KMS-11 (cell line): Measurements from ENCODE around the gene UBE2B.
"Not testable (repeated sequence)": the region's sequence is repeated elsewhere in the genome, so short reads cannot be mapped to it uniquely, and the experiment has no call there.

Experiments used
- H2AFZ ChIP-seq: fragments of 200-600 bp; sonication (generic); 2 replicates; pipeline ENCODE4 v1.6.1; 2016; ENCODE audit warnings: antibody characterized with exemption, mixed run types, low read depth
- H3K27ac ChIP-seq: fragments of 200-600 bp; sonication (generic); 2 replicates; pipeline ENCODE4 v1.6.1; 2016; ENCODE audit warnings: mild to moderate bottlenecking, mixed run types
- H3K27me3 ChIP-seq: fragments of 200-600 bp; sonication (generic); 2 replicates; pipeline ENCODE4 v1.6.1; 2017; ENCODE audit warnings: mild to moderate bottlenecking, low read depth, mixed run types, moderate library complexity; ENCODE audit not compliant: insufficient read depth
- H3K36me3 ChIP-seq: fragments of 200-600 bp; sonication (generic); 2 replicates; pipeline ENCODE4 v1.6.1; 2017; ENCODE audit warnings: mild to moderate bottlenecking, mixed run types; ENCODE audit not compliant: insufficient read depth
- H3K4me1 ChIP-seq: fragments of 200-600 bp; sonication (generic); 2 replicates; pipeline ENCODE4 v1.6.1; 2016; ENCODE audit warnings: mild to moderate bottlenecking, low read depth, mixed run types; ENCODE audit not compliant: poor library complexity, severe bottlenecking
- H3K4me2 ChIP-seq: fragments of 200-600 bp; sonication (generic); 2 replicates; pipeline ENCODE4 v1.7.0; 2016; ENCODE audit warnings: mild to moderate bottlenecking, mixed run types
- H3K4me3 ChIP-seq: fragments of 200-600 bp; sonication (generic); IDR thresholded peaks from 2 replicates; pipeline ENCODE4 v1.6.1; 2017; ENCODE audit warnings: low read depth, low read length, mixed read lengths; ENCODE audit not compliant: insufficient read depth
- H3K79me2 ChIP-seq: fragments of 200-600 bp; sonication (generic); 2 replicates; pipeline ENCODE4 v1.6.1; 2016; ENCODE audit warnings: low read depth, mixed run types; ENCODE audit not compliant: insufficient read depth
- H3K9ac ChIP-seq: fragments of 200-600 bp; sonication (generic); 2 replicates; pipeline ENCODE4 v1.6.1; 2016; ENCODE audit warnings: mild to moderate bottlenecking, mixed run types
- H4K20me1 ChIP-seq: fragments of 200-600 bp; sonication (generic); 2 replicates; pipeline ENCODE4 v1.6.1; 2016; ENCODE audit warnings: mild to moderate bottlenecking, mixed run types; ENCODE audit not compliant: insufficient read depth
- TF ChIP-seq, protein P1 (sequence below): fragments of 200-600 bp; sonication (generic); conservative IDR thresholded peaks from 2 replicates; pipeline ENCODE4 v1.6.1; 2017; ENCODE audit warnings: low read depth, mild to moderate bottlenecking, antibody characterized with exemption, low read length, moderate library complexity, mixed read lengths

Gene UBE2B

DNA sequence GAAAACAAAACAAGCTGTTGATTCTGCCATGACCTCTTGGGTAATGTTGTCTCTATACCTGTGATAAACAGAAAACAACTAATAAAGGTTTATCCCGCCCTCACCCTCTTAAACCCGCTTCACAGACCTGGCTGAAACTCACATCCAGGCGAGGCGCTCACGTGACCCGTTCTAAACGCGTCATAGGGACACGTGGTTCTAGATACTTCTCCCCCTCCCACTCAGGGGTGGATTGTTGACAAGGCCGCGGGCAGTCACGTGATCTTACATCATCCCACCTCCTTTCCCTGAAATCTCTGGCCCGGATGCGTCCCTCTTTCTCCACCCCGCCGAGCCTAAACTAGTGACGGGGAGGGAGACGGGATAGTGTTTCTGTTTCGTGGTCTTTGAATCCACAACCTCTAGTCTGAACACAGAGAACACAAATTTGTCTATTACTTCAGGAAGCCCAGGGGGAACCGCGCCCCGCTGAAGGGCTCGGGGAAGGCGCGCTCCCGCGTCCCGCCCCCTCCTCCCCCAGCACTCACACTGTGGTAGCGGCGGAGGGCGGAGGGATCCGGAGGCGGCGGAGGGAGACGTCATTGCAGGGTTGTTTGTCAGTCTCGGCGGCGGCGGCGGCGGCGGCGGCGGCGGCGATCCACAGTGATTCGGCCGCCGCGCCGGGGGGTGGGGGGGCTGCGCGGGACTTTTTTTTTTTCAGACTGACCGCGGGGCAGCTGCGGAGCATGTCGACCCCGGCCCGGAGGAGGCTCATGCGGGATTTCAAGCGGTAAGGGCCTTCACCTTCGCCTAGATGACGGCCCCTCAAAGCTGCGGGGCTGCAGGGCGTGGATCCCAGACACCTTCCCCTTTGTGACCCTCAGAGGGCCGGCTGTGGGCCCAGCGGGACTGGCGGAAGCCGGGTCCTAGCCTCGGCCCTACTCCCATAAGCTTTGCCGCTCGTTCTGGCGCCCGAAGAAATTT is at the start of gene UBE2B:
TSS of gene UBE2B (plus strand) at position 699 of the 963 bp plus-strand sequence. CDS start at position 726, 27 bp downstream.
- Histone ChIP-seq H3K36me3 (peaks cover 5% of the 10 kb centered on the region), H3K4me3 (no peak within 1 kb of the TSS), H3K4me1 (peaks cover 32% of the 10 kb centered on the region), H3K79me2 (peaks cover 47% of the 10 kb centered on the region), H2AFZ (peak within 1 kb of the TSS; percentile 82), H4K20me1 (no peaks in the 10 kb centered on the region; the same call in 1 of the 2 replicates), H3K4me2 (peak within 1 kb of the TSS; percentile 85), H3K9ac (peak within 1 kb of the TSS; percentile 98), H3K27me3 (no peaks in the 10 kb centered on the region), H3K27ac (peak within 1 kb of the TSS; percentile 83)
- TF ChIP-seq, protein P1, sequence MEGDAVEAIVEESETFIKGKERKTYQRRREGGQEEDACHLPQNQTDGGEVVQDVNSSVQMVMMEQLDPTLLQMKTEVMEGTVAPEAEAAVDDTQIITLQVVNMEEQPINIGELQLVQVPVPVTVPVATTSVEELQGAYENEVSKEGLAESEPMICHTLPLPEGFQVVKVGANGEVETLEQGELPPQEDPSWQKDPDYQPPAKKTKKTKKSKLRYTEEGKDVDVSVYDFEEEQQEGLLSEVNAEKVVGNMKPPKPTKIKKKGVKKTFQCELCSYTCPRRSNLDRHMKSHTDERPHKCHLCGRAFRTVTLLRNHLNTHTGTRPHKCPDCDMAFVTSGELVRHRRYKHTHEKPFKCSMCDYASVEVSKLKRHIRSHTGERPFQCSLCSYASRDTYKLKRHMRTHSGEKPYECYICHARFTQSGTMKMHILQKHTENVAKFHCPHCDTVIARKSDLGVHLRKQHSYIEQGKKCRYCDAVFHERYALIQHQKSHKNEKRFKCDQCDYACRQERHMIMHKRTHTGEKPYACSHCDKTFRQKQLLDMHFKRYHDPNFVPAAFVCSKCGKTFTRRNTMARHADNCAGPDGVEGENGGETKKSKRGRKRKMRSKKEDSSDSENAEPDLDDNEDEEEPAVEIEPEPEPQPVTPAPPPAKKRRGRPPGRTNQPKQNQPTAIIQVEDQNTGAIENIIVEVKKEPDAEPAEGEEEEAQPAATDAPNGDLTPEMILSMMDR, result no peak

DNA sequence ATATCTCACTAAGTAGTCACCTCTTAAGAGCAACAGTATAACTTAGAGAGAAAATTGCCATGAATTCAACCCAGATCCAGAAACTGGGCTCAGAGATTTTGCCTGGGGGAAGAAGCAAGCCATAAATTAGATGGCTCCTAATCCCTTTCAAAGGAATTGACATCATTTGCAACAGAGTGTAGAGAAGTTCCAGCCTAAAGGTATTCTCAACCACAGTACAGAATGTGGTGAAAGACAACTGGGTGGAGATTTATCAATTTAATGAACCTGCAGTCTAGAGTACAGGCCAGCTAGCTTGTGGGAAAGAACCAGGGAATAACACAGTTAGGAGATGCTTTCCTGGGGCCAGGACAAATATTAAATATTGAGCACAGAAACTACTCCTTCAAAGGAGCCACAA is 44.0 kb upstream of the UBE2B start:
- H3K4me2 ChIP-seq, result no peak overlapping the region
- no peak overlapping the region for H3K9ac ChIP-seq
- H2AFZ ChIP-seq, result no peak overlapping the region
- no peaks in the 10 kb centered on the region for H3K4me1 ChIP-seq
- no peak overlapping the region for H3K4me3 ChIP-seq
- H3K36me3 ChIP-seq, result no peaks in the 10 kb centered on the region
- no peaks in the 10 kb centered on the region for H4K20me1 ChIP-seq
- TF ChIP-seq, protein P1, result no peak
- H3K79me2 ChIP-seq, result no peaks in the 10 kb centered on the region
- H3K27ac ChIP-seq, result no peak overlapping the region
- H3K27me3 ChIP-seq, result no peaks in the 10 kb centered on the region

DNA sequence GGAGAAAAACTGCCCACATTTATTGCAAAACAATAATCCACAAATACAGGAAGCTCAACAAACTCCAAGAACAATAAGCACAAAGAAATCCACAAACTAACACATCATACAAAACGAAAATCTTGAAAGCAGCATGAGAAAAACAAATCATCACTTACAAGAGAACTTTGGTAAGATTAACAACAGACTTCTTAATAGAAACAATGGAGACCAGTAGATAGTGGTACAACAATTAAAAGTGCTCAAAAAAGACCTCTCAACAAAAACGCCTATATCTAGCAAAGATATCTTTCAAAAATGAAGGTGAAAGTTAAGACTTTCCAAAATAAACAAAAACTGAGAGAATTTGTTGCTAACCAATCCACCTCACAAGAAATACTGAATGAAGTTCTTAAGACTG is 42.8 kb upstream of the UBE2B start:
- no peaks in the 10 kb centered on the region for H3K27me3 ChIP-seq
- no peak overlapping the region for H3K4me3 ChIP-seq
- H3K79me2 ChIP-seq, result no peaks in the 10 kb centered on the region
- H3K36me3 ChIP-seq, result no peaks in the 10 kb centered on the region
- TF ChIP-seq, protein P1, result no peak
- no peaks in the 10 kb centered on the region for H4K20me1 ChIP-seq
- no peaks in the 10 kb centered on the region for H3K4me1 ChIP-seq
- H3K4me2 ChIP-seq, result no peak overlapping the region
- H3K27ac ChIP-seq, result no peak overlapping the region
- no peak overlapping the region for H3K9ac ChIP-seq
- H2AFZ ChIP-seq, result no peak overlapping the region

DNA sequence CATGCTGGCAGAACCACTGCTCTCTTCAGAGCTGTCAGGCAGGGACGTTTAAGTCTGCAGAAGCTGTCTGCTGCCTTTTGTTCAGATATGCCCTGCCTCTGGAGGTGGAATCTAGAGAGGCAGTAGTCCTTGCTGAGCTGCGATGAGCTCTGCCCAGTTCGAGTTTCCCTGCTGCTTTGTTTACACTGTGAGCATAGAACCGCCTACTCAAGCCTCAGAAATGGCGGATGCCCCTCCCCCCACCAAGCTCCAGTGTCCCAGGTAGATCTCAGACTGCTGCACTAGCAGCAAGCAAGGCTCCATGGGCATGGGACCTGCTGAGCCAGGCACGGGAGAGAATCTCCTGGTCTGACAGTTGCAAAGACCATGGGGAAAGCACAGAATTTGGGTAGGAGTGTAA is 34.5 kb upstream of the UBE2B start:
- not testable (repeated sequence) for H3K4me3 ChIP-seq, H2AFZ ChIP-seq, H4K20me1 ChIP-seq, H3K27ac ChIP-seq, H3K27me3 ChIP-seq, H3K79me2 ChIP-seq, H3K4me2 ChIP-seq, H3K4me1 ChIP-seq, H3K36me3 ChIP-seq, H3K9ac ChIP-seq

DNA sequence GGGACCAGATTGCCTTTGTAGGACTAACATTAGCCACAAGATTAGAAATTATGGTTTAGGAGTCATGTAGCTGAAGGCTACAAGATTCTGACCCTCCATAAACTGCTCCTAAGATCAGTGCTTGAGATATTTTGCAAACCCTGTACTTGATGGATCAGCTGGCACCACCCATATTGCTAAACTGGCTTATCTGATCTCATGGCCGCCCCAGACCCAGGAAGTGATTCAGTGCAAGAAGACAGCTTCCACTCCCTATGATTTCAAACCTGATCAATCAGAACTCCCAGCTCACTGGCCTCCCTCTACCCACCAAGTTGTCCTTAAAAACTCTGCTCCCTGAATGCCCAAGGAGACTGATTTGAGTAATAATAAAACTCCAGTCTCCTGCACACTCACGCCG is 27.9 kb upstream of the UBE2B start:
- H3K79me2 ChIP-seq, H3K36me3 ChIP-seq, H3K4me1 ChIP-seq, H3K27ac ChIP-seq, H3K4me2 ChIP-seq, H3K9ac ChIP-seq, H3K4me3 ChIP-seq, H4K20me1 ChIP-seq, H3K27me3 ChIP-seq, H2AFZ ChIP-seq: not testable (repeated sequence)

DNA sequence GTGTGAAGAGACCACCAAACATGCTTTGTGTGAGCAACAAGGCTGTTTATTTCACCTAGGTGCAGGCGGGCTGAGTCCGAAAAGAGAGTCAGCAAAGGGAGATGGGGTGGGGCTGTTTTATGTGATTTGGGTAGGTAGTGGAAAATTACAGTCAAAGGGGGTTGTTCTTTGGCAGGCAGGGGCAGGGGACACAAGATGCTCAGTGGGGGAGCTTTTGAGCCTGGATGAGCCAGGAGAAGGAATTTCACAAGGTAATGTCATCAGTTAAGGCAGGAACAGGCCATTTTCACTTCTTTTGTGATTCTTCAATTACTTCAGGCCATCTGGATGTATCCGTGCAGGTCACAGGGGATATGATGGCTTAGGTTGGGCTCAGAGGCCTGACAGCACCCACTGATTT is 25.9 kb upstream of the UBE2B start:
- not testable (repeated sequence) for H3K4me2 ChIP-seq, H3K4me3 ChIP-seq, H3K4me1 ChIP-seq, H3K36me3 ChIP-seq, H3K9ac ChIP-seq, H2AFZ ChIP-seq, H3K27ac ChIP-seq, H3K27me3 ChIP-seq, H3K79me2 ChIP-seq, H4K20me1 ChIP-seq
